HS-27A (cell line): ENCODE data around the gene BHLHE41.

Experiments
- DNase-seq: peaks from one replicate; pipeline ENCODE4 v3.0.0-alpha.2; 2012; ENCODE audit warnings: low read depth, missing footprints

Gene BHLHE41

DNA sequence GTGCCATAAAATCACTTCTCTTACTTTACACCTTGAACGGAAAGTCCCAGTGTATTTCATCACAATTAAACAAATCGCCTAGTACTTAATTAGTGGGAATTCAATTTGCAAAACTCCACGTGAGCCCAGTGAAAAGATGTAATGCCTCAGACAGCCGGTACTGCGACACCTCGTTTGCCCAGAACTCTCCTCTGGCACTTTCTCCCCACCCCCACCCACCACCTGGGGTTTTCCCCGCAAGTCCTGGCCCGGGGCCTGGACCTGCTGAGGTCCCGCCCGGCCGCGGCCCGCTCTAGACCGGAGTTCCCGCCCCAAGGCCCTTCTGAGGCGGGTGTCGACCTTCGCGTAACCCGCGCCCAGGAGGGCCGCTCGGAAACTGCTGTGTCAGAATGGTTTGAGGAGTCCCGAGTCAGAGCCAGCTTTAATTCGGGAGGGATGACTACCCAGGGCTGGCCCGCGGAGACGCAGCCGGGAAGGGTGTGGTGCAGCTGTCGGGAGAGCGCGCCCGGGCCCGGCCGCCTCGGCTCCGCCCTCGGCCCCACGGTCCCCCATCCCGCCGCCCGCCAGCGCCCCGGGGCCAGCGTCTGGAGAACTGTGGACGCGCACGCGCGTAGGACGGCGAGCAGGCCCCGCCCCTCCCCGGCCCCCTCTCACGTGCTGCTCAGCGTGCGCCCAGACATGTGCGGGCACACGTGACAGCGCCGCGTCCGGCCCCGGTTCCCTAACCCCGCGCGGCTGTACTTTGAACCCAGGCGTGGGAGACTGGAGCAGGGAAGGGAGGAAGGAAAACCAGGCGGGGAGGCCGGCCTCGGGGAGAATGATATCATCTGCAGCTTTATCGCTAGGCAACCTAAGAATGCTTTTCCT, 10.8 kb downstream of the BHLHE41 start:
- DNase-seq = peak; percentile 89

DNA sequence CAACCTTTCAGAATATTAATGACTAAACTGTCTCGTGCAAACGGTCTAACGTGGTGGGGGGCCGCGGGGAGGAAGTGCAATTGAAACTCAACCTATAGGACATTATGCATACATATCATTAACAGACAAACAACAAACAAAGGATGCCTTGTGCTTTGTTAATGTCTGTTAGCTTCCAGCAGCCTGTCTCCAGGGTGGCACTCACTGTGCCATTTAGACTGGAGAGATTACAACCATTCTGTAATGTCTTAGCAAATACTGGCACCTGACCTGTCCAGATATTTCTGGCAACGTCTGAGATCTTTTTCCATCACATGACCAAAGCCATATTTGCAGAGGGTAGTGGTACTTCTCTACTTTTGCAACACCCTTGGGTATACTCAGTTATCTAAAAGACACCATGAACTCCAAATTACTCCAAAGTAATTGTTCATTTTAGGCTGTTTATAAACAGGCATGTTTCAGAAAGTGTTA, 11.6 kb downstream of the BHLHE41 start:
- no peak for DNase-seq

DNA sequence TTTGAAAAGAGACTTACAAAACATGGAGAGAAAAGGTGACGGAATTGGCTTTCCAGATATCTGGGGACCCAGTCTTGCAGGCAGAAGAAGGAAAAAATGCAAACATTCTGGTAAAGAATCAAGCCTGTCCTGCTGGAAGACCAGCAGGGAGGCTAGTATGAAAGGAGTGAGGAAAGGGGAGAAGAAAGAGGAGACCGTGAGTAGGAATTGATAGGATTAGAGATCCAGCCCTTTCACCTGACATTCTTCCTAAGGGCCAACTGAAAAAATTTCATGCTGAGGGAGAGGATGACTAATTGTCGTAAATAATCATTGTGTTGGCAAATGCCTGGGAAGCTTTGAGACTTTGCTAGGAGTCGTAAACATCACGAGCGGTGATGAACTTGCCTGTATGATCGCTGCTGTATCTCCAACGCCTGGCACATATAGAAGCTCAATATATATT, 12.1 kb downstream of the BHLHE41 start:
- no peak for DNase-seq

DNA sequence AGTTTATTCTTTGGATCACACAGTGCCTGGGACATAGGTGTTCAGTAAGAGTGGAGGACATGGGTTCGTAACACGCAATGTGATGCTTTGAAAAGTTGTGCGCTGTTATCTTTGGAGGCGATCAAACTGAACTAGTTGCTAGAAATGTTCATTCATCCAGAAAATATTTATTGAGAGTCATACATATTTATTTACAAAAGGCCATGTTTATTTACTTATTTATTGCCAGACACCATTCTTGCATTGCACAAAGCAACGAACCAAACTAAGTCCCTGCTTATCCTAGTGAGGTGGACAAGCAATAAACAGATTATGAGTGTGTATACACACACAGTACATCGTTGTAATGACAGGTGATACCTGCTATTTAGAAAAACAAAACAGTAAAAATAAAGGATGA, 12.6 kb downstream of the BHLHE41 start:
- DNase-seq = no peak

DNA sequence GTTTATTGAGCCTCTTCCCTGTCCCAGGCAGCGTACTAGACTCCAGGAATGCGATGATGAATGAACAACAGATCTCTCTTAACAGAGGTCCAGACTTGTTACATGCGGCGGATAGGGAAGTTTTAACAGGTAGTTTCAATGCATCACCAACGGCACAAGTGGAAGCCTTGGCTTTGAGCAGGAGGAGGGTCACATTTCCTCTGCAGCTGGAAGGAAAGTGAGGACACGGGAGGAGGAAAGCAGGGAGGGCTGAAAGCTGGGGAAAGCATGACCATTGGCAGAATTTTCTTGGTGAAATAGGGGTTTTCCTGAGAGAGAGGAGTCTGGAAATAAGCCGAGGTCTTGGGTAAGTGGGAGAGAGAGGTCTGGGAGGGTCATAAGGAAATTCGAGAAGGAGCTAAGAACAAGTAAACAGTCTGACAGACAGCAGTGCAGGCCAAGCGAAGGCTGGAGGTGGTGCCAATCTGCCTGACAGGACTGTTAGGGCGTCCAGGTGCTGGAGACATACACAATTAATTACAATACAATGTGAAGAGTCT, 15.4 kb downstream of the BHLHE41 start:
- no peak for DNase-seq

DNA sequence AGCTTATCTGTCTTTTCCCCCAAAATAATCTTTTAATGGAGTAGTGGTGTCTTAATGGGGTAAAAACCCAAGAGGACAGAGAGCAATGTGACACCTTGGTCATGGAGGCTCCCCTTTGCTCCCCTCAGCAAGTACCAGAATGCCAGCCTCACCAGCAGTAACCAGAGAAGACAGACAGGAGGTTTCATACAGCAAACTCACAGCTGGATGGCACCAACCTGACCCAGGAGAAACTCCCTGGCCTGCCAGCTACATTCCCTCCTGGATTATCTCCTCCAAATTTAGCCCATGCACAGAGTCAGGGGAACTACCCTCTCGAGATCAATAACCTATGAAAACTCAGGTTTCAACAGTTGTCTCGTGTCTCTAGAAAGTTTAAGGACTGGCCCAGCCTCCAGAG, 15.9 kb downstream of the BHLHE41 start:
- DNase-seq = no peak

DNA sequence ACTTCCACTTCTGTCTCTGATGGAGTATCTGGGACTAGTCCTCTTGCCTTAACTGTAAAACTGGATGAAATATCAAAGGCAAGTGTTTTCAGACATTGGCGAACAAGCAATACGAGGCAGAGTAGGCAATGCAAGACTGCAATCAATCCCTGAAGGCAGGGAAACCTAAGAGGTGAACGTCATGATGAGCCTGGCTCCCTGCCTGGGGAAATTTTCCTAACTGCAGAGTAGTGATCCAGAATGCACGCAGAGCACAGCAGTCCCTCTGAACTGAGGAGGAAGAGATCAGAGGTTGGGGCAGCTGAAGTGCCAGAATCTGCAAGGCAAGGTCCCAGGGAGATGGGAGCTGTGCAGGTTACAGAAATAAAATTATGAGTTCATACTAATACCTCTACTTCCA, 18.5 kb downstream of the BHLHE41 start:
- DNase-seq = no peak

DNA sequence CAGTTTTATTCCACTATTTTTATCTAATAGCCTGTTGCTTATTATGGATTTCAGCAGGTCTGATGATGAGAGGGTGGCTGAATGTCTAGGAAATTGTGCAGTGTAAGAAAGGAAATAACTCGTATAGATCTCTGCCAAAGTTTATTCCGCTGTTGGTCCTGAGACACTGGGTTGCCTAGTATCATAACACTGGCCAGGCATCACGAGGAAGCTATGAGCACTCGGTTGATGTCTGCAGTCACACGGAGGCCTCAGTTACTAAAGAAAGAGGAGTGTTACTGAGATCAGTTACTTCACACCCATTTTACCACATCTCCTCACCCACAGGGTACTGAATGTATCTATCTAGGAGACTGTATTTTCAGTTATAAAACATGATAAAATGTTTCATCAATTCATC, 21.9 kb downstream of the BHLHE41 start:
- DNase-seq = no peak

DNA sequence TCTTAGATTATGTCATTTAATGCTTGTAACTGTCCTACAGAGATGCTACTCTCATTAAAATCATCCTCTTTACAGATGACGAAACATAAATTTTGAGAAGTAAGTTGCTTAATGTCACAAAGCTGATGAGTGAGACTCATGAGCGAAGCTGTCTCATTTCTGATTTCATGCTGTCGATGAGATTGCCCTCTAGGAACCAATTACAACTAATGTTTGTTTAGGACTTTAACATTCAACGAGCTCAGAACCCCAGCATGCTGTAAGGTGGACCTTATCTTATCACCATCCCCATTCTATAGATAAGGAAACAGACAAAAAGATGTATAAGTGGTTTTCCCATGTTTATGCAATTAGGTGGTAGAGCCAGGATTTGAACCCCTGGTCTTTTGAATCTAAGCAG, 23.1 kb downstream of the BHLHE41 start:
- no peak for DNase-seq

DNA sequence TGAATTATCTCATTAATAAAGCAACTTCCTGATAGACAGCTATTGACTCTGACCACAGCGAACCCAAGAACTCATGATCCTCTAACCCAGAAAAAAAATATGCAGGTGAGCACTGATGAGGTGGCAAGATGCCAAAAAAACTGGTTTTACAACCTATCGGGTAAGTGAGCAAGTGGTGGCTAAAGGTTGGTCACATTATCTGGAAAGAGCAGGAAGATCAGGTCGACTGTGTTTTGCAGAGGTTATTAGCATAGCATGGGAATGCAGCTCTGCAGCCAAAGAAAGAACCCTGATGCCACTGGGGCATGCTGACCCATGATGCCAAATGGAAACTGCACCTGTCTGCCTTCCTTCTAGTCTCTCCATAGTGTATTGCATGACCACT, 23.5 kb downstream of the BHLHE41 start:
- DNase-seq = no peak

DNA sequence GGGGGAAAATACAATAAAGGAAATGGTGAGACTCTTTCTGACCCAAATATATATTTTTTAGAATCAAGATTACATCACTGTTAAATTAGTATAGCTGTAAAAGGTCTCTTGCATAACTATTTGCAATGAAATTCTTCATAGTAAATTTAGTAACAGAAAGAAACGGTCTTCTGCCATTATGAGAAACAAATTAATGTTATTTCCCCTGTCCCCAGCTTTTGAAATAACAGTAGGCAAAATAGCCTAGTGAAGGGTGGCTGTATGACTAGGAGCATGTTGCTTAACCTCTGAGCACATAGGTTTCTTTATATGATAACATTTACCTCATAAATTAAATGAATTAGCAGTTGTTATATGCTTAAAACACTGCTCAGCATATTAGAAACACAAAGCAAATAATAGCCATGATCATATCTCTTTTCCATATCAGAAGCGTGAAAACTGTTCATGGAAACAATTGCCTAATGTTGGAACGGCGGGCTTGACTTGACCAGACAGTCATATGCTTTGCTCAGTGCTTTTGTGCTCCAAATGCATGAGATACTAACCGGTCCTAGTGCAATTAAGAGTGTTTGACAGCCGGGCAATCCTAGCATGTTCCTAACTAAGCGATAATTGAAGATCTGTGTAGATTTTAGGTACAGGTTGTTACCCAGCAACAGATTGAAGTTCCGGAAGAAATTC, 24.0 kb downstream of the BHLHE41 start:
- no peak for DNase-seq

DNA sequence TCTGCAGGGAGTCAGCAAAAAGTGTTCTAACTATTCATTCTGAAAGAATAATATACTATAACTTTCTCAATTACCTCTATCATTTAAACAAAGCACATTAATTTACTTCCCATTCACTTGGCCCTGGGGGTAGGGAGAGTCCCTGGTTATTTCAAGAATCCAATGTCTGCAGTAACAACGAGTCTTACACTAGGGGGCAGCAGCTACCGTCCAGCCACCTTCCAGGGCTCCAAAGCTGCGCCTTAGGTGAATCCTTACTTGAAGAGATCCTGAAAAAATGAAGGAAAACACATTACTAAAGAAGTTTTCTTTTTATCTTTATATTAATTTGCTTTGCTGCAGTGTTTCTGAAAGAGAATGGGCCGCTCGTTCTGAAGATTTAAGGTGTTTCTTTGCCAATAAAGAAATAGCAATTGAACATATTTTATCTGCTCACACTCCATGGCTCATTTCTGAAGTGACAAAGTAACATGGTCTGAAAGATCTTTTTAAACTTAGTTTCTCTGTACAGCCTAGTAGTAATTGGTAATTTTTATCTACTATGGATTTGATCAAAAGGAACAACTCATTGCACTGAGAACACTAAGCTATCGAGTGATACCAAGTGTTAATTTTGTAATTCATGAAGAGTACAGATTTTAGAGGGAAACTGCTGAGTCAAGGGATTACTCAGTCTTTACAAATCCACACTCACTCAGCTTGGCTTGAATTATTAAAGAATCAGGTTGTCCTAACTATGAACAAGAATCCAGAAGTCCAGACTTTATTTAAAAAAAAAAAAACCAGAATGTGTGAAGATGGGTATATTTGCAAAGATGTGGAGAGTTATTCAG, 27.6 kb downstream of the BHLHE41 start:
- peak; percentile 60 for DNase-seq

DNA sequence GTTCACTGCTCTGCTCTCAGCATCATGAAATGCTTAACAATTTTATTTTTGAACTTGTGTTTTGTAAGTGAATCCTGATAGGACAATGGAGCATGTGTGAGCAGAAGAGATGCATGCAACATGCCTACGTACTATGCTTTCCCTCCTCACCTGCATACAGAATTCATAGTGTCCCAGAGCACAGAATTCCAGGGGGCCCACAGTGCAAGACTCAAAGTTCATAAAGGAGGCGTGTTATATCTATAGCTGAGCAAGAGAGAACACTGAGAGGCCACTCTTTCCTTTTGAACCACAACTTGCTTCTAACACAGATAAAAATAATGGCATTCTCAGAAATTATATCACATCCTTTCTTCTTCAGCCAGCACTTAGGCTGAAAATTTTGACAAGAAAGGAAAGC, 28.8 kb downstream of the BHLHE41 start:
- DNase-seq = no peak

DNA sequence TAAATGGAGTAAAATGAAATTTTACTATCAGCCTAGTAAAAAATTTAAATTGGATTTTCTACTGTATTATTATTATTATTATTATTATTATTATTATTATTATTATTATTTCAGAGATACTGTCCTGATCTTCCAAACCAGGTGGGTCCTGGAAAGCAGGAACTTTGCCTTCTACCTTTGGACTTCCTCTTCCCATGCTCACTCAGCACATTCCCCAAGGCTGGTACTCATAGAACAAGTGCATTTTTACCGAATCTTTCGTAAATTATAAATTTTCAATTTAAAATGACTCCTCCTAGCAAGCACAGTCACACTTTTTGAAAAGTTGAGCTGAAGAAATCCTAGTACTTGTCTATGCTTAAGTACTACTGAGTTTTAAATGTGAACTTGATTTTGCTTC, 29.7 kb downstream of the BHLHE41 start:
- DNase-seq = no peak

DNA sequence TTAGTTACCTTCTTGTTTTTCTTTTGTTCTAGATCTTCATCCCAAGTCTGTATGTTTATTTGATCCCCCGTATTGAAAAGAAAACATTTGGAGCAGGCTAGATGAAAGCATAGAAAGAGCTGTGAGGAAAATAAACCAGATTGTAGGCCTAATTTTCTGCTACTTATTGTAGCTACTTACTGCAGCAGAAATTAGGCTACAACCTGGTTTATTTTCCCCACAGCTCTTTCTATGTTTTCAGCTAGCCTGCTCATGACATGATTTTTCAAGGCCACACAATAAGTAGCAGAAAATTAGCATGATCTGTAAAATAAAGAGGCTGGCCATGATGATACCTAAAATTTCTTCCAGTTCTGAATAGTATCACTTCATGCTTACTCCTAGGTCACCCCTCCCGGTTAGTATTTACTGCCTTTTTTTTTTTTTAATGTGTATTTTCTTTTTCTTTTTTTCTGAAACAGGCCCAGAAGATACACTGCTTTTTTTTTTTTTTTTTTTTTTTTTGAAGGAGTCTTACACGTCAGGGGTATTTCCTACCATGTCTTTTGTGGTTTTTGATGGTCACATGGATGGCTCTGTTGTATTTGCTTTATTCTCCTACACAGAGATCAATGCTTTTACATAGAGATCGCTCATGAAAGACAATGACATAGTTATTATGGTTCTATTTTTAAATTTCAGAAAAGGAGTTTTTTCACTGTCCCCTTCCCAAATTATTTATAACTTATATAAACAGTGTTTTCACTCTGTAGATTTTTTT, 32.3 kb downstream of the BHLHE41 start:
- no peak for DNase-seq

DNA sequence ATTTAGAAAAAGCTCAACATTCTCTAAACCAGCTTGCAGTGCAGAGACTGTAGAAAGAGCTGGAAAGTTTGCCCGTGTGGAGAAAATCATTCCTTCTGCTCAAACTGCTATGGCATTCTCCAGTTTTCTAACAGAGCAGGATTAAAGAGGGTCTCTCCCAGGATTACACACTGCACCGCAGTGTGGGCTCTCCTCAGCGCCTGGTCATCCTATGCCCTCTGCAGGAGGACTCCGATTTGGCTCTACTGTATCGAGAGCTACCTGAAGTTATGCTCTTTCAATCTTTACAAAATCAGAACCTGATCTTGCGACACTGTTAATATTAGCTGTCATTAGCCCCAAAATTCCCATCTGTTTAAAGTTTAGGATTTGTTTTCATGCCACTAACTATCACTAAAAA, 33.0 kb downstream of the BHLHE41 start:
- DNase-seq = no peak

DNA sequence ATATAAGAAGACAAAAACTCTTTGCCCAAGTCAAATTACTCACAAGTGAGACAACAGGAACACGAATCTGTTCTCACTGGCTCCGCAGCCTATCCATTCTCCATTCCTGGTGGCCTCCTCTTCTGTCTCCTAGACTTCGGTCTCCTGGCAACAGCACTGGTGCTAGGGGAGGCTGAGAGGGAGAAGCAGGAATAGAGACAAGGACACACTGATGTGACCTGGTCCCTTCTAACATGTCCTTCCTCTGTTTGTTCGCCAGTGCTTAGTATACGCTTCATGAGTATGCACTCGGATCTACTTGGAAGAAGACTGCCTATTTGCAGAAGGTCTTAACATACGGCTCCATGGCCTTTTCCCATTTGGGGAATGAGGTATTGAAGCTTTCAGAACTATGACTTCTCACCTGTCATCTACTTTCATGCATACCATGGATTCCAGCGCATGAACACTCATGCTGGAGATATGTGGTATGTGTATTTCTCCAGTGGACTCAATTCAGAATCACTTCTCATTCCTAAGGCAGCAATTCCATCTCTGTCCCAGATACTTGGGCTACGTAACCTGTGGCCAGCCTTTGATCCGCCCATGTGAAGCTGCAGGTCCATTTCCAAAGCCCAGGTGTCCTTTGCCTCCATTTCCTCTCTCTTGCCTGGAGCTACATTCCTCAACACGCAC, 33.9 kb downstream of the BHLHE41 start:
- peak; percentile 48 for DNase-seq

DNA sequence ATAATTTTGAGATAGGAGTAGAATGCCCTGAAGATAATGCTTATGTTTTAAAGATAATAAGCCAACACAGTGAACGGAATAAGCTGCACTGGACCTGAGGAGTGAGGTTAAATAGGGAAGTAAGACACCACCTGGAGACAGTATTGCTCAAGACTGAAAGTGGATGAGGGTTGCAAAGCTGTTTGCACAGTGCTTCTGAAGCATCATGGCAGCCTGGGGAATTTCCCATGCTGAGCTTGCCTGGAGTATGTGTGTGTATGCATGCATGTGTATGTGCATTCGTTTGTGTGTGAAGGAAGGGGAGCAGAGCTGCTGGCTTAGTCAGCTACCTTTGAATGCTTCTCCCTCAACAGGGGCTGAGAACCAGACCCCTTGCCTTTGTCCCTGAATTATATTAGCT, 35.8 kb downstream of the BHLHE41 start:
- DNase-seq = no peak

DNA sequence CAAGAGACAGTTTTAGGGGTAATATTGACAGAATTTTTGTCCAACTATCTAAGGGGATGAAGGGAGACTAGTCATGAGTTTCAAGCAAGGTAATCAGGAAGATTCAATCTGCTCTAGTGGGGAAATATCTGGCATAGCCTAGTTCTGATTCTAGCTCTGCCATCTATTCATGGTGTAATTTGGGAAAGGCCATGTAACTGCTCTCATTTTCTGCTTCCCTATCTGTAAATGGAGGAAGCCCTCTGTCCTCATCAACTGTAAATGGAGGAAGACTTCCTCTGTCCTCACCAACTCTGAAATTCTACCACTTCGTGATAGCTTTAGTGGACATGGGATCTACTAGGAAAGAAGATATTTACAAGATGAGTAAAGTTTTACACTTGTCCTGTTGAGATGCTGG, 37.9 kb downstream of the BHLHE41 start:
- DNase-seq = no peak

DNA sequence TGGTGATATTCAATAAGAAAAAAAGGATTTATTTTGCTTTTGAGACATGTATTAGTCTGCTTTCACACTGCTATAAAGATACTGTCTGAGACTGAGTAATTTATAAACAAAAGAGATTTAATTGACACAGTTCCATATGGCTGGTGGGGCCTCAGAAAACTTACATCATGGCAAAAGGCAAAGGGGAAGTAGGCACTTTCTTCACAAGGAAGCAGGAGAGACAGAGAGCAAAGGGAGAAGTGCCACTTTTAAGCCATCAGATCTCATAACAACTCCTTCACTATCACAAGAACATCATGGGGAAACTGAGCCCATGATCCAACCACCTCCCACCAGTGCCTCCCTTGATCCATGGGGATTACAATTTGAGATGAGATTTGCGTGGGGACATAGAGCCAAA, 43.9 kb downstream of the BHLHE41 start:
- no peak for DNase-seq
